ENCODE results near the gene ZNF268.
"Not testable (repeated sequence)": the region's sequence is repeated elsewhere in the genome, so short reads cannot be mapped to it uniquely, and the experiment has no call there.

Gene ZNF268

DNA sequence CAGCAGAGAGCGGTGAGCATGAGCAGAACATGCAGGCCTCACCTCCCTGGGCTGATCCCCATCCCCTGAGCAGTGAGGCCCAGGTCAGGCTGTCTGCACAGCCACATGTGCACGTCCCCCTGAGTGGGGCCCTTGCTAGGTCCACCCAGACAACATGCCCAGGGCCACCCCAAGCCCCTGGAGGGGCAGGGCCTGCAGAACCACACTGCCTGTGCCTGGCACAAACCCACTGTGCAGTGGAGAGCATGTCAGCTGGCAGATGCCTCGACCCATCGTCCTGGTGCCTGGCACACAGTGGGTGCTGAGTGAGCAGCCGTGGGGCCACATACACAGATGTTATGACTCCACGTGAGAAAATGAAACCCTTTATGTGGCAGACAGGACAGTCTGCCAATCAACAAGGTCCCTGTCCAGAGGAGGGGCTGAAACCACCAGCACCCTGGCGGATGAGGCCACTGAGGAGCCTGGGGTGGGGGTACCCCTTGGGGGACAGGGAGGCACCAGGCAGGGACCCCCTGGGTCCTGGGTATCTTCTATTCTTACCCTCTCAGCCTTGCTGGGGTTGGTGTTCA is 46.1 kb downstream of the ZNF268 start:
- DNase-seq (ENCODE audit: low spot score) = no peak

DNA sequence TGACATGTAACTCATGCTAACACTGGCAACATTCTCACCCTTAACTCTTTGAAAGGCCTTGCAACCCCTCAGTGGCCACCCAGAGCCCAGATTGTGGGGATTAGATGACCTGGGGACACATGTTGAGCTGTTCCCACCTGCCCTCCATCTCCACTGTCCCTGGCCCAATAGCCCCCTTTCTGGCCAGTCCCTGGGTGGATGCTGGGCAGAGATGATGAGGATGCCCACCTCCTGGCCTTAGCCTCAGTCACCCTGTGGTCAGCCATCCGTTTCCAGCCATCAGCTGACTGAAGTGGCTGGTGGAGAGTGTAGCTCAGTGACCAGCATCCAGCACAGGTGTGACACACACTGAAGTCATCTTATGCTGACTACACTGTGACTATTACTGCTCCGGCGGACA is 49.7 kb downstream of the ZNF268 start:
- DNase-seq (ENCODE audit: low spot score) = no peak

DNA sequence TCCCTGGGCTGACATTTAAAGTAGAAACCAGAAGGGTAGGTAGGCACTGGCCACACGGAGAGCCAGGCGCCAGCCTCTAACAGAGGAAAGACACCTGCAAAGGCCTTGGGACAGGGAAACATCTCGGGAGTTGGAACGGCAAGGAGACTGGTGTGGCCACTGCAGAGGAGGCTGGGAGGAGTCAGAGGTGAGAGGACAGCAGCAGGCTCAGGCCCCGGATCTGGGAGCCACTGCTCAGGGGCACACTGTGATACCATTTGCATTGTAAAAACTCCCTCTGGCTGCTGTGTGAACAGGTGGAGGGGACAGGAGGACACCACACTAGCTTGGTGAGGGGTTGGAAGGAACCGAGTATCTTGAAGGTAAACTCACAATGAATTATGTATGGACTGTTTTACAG is 51.7 kb downstream of the ZNF268 start:
- no peak for DNase-seq (ENCODE audit: low spot score)

DNA sequence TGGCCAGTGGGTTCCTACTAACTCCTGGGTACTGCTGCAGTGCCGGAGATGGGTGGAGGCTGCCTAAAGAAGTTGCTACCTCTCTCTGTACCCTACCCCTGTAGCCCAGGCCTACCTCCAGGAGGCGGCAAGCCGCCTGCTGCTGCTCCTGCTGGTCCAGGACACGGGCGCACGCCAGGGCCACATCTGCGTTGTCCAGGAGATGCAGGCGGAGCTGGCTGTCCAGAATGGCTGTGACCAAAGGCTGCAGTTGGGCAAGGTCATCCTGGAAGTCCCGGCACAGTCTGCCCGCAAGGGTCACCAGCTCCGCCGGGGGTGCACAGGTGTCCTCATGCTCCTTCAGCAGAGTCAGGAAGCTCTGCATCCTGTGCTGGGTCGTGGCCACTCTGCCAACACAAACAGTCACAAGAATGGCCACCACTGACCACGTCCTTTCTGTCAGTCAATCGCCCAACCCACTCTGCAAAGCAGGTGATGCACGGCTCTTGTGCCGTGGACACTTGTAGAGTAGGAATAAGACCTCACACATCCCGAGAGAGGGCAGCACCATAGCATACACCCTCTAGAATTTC is 52.8 kb downstream of the ZNF268 start:
- DNase-seq (ENCODE audit: low spot score) = no peak

DNA sequence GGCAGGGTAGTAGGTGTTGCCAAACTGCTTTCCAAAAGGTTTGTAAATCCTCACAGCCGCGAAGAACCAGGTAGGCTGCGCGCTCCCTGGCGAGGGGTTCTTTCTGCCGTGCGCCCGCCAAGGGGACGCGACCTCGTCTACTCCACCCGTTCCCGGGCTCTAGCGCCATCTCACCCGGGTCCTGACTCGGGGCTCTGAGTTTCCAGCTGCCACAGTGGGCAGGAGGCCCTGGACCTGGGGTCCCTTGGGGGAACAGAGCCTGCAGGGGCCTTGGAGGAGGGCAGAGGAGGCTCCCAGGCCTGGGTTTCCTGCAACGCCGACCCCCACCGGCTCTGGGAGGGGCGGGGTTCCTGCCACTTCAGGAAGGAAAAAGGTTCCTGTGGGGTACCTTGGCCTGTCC is 53.7 kb downstream of the ZNF268 start:
- no peak for DNase-seq (ENCODE audit: low spot score)

DNA sequence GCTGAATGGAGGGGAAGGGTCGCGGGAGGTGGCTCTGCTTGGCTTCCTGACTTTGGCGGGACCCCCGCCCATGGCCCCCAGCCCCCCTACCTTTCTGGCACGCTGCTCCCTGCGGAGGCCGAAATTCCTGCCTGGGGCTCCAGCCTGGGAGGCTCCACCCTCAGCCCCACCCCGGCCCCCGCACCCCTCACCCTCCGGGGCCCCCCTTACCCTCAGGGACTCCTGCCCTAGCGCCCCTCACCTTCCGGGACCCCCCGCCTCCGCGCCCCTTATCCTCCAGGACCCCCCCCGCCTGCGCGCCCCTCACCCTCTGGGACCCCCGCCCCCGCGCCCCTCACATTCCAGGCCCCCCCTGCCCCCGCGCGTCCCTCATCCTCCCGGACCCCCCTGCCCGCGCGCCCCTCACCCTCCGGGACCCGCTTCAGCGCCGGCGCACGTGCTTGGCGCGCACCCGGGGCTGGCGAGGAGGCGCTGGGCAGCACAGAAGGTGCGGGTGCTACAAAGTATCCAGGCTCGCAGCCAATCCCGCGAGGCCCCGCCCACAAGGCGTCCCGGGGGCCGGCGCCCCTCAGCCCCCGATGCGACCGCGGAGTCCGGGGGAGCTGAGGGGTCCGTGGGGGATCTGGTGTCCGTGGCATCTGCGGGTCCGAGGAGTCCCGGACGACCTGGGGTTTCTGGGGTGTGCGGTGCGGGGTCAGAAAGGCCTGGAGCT is 54.3 kb downstream of the ZNF268 start, which contains the start of gene ANHX:
Gene ANHX (minus strand): TSS at position 477 of the 712 bp plus-strand sequence. CDS start 1,521 bp downstream, outside the sequence.
- DNase-seq (ENCODE audit: low spot score) = no peak

DNA sequence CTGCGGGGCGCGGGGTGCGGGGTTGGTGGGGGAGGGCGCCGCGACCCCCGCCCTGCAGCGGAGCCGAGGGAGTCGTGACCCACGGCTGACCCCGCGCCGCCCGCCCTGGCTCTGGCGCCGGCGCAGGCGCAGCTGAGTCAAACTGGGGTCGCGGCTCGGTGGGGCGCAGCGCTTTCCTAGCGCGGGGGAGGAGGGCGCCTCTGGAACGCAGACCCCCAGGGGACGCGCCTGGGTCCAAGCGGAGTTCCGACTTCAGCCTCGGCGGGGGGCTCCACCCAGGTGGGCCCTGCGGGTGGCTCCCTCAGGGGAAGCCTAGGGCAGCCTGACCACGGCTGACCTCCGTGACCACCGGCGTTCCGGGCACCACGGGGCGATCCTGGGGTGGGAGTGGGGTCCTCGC is 54.8 kb downstream of the ZNF268 start:
- DNase-seq (ENCODE audit: low spot score) = no peak

DNA sequence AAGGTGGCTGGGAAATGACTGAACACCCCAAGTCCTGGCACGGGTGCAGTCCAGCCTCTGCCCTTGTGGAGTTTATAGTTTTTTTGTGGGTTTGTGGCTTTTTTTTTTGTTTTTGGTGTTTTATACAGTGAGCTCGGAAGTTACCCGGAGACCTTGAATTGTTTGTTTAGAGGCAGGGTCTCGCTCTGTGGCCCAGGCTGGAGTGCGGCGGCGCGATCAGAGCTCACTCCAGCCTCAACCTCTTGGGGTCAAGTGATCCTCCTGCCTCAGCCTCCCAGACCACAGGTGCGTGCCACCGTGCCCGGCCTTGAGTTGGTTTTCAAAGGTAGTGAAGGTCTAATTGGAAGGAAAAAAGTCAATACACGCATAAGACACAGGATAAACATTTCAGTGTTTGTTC is 55.3 kb downstream of the ZNF268 start:
- no peak for DNase-seq (ENCODE audit: low spot score)

DNA sequence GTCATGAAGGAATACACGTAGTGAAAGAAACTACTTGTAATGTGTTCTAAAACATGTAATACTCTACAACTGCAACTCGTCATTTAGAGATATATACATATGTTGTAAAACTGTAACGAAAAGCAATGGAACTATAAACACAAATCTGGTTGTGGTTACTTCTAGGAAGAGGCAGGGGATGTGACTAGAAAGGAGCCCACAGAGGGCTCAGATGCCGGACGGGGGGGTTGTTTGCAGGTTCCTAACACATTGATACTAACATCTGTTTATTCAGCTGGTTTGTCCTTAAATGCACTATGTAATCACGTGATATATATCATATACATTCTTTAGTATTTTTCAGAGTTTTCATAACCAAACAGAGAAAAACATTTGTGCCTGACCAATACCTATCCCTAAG is 70.4 kb downstream of the ZNF268 start:
- no peak for DNase-seq (ENCODE audit: low spot score)

DNA sequence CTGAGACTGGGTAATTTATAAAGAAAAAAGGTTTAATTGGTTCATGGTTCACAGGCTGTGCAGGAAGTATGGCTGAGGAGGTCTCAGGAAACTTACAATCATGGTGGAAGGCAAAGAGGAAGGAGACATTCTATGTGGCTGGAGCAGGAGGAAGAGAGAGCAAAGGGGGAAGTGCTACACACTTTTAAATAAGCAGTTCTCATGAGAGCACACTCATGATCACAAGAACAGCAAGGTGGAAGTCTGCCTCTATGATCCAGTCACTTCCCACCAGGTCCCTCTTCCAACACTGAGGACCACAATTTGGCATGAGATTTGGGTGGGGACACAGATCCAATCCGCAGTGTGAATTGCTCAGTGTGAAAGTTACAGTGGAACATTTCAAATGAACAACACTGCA is 74.5 kb downstream of the ZNF268 start:
- not testable (repeated sequence) for DNase-seq (ENCODE audit: low spot score)

DNA sequence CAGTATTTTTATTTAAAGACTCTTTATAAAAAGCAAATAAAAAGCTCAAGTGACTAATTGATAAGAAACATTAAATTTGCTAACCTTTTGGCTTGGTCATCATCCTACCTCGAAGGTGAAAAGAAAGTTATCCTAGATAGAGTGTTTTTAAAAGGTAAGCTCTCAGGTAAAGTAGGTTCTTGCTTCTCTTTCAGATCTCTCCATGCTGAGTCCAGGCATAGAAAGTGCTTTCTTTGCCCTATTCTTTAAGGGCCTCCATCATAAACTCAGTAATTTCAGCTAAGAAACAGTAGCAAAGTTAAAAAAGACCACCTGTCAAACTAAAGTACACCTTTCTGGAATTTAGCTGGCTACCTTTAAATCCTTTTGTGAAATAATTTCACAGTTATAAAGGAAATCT is 75.0 kb downstream of the ZNF268 start:
- no peak for DNase-seq (ENCODE audit: low spot score)

DNA sequence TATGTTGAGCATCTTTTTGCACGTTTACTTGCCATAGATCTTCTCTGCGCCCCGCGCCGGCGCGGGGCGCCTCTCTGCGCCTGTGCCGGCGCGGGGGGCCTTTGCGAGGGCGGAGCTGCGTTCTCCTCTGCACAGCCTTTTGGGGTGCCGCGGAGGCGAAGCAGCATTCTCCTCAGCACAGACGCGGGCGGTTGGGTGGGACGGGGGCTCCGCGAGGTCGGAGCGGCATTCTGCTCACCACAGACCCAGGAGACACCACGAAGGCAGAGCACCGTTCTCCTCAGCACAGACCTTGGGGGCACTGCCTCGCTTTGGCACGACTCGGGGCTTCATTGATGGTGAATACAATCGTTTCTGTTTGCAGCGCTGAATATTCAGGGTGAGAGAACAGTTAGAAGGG is 82.9 kb downstream of the ZNF268 start:
- DNase-seq (ENCODE audit: low spot score) = no peak
